Spleen (tissue), 7 donors: Measurements from ENCODE around the gene FUT8.

ENCODE experiments used
- POLR2A ChIP-seq, 3 donors: fragments of 450-650 bp; IDR thresholded peaks; one replicate each; pipeline ENCODE4 v1.5.1; 2017; ENCODE audit warnings: antibody characterized with exemption in 3 of 3, mild to moderate bottlenecking in 1 of 3
- POLR2AphosphoS5 ChIP-seq, 3 donors: sonication (generic); formaldehyde crosslinking; IDR thresholded peaks; one replicate each; pipeline ENCODE4 v1.5.1; 2017; ENCODE audit warnings: antibody characterized with exemption in 3 of 3
- TF ChIP-seq, protein P1 (sequence below), 11 experiments: fragments of 200-600 bp in 7 of 11; fragments of 450-650 bp in 4 of 11; sonication (generic) in 4 of 11; IDR thresholded peaks in 8 of 11; conservative IDR thresholded peaks in 3 of 11; 1 replicate in 7 of 11; 2 replicates in 4 of 11; pipeline versions ENCODE4 v1.4.0 to v1.8.0; 2016 to 2021; ENCODE audit warnings: antibody characterized with exemption in 11 of 11, inconsistent platforms in 4 of 11, mild to moderate bottlenecking in 1 of 11
- donor health status: DM: no; HTN: no; CAD: no; lungs with moderate emphysema.
- donor health status: DM: no; HTN: no; CAD: no.
- donor health status: DM: no; HTN: no; CAD: no.

DNA sequence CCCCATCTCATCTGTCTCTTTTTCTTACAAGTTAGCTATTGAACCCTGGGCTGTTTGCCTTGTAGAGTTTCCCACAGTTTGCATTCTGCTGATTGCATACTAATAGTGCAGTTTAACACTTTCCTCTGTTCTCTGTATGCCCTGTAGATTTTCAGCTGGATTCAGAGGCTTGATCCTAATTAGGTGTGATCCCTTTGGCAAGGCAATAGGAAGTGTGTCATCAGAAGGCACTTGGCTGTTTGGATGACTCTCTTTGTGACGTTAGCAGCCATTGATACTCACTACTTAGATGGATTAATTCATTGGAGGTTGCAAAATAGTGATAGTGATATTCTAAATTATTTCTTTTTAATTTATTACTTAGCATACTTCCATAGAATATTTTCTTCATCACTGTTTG, 33.6 kb downstream of the FUT8 start:
- TF ChIP-seq, protein P1, sequence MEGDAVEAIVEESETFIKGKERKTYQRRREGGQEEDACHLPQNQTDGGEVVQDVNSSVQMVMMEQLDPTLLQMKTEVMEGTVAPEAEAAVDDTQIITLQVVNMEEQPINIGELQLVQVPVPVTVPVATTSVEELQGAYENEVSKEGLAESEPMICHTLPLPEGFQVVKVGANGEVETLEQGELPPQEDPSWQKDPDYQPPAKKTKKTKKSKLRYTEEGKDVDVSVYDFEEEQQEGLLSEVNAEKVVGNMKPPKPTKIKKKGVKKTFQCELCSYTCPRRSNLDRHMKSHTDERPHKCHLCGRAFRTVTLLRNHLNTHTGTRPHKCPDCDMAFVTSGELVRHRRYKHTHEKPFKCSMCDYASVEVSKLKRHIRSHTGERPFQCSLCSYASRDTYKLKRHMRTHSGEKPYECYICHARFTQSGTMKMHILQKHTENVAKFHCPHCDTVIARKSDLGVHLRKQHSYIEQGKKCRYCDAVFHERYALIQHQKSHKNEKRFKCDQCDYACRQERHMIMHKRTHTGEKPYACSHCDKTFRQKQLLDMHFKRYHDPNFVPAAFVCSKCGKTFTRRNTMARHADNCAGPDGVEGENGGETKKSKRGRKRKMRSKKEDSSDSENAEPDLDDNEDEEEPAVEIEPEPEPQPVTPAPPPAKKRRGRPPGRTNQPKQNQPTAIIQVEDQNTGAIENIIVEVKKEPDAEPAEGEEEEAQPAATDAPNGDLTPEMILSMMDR (IDR thresholded peaks at IDR 0.05 in 8 of 11, conservative IDR thresholded peaks at IDR 0.05 in 3 of 11) = no peak
- TF ChIP-seq POLR2AphosphoS5 (IDR thresholded peaks at IDR 0.05) (no peak), POLR2A (IDR thresholded peaks at IDR 0.05) (no peak)
